Fibroblast of gingiva (primary cell): ENCODE measurements around the gene NDUFB2.
"Not testable (repeated sequence)": the region's sequence is repeated elsewhere in the genome, so short reads cannot be mapped to it uniquely, and the experiment has no call there.

Experiments
- DNase-seq: peaks from one replicate; pipeline ENCODE4 v3.0.0-alpha.2; 2011; ENCODE audit warnings: low read depth

Gene NDUFB2

GRCh38 chr7:140689199-140690152 lies 7.0 kb upstream of the NDUFB2 start:
- no peak for DNase-seq

DNA sequence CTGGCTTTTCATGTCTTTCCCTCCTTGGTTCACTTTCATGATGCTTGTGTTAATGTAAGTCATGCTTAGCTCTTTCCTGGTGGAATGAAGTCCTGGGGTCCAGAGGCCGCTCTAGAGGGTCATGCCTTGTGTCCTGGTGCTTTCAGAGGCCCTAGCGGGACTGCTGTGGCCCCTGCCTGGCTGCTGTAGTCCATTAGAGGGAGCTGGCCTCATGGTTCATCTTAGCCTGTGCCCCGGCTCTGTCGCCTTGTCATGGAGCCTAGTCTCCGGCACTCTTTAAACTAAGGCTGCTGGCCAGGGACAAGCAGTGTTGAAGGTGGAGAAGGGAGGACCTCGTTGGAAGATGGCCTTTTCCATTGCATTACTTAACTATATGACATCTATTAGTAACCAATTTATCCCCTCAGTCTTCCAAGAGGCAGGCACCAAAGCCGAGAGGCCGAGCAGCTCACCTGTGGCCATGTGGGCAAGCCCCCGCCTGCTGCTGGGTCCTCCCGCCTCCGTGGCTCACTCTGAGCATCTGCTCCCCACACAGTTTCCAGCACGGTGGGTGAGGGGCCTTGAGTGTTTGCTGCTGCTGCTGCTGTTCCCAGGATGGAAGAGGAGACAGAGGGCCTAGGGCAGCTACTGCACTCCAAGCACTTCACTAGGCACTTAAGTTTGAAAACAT lies 5.0 kb upstream of the NDUFB2 start:
- DNase-seq, result no peak

GRCh38 chr7:140693849-140694248 lies 2.7 kb upstream of the NDUFB2 start:
- not testable (repeated sequence) for DNase-seq

GRCh38 chr7:140694592-140694991 lies 1.9 kb upstream of the NDUFB2 start:
- no peak for DNase-seq

DNA sequence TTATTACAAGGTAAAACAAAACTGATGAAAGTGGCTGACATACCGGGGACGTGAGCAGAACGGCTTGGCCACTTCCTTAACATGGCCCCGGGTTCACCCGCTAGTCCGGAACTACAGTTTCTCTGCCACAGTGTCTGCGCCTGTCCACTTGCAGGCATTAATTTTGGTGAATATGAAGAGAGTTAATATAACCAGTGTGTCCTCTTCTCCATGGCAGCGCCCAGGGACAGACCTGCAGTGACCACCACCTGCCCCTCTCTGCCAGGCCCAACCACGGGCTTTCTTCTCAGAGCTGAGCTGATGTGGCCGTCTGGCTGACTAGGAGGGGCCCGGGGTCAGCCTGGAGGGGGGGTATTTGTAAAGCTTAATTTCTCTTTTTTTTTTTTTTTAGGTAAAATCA lies 1.1 kb upstream of the NDUFB2 start:
- DNase-seq, result no peak

DNA sequence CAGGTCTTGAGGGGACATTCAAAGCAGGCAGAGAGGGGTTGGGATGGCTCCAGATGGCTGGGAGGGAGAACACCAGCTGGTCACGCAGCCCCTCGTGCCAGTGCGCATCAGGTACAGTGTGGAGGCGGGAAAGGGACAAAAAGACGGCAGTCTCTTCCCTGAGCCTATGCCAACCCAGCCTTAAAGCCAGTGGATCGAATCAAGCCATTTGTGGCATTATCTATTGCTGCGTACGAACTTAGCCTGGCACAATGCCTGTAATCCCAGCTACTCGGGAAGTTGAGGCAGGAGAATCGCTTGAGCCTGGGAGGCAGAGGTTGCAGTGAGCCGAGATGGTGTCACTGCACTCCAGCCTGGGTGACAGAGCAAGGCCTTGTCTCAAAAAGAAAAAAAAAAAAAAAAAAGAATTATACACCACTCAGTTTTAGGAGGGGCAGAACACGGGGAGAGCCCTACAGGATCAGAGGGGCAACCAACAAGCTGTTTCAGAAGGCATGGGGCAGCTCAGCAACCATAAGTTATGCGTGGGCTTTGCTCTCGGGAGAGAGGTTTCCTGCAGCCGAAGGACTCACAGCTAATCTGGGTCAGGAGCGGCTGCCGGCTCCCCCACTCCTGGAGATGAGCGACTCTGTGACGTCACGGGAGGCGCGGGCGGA lies 356 bp upstream of the NDUFB2 start:
- DNase-seq, result peak; percentile 88

GRCh38 chr7:140697447-140698143 lies 1.1 kb downstream of the NDUFB2 start:
- DNase-seq, result peak; percentile 39

GRCh38 chr7:140698477-140698876 lies 2.0 kb downstream of the NDUFB2 start:
- no peak for DNase-seq

GRCh38 chr7:140702774-140703173 lies 6.3 kb downstream of the NDUFB2 start:
- no peak for DNase-seq

DNA sequence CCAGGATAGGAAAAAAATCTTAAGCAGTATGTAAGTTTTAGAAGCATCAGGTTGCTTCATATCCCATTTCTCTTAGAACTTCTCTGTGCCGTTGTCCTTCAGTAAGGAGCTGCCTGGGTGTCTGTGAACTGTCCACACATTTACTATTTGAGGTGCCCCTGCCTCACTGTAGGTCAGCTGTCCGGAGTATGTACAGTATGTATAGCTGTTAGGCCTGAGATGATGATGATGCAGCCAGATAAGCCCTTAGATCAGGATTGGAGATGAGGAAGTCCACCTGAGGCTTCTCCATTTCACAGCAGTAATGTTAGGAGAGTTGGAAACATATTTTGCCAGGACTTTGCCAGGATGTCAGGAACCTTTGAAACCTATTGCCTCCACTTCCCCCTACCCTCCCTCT lies 7.7 kb downstream of the NDUFB2 start:
- no peak for DNase-seq

DNA sequence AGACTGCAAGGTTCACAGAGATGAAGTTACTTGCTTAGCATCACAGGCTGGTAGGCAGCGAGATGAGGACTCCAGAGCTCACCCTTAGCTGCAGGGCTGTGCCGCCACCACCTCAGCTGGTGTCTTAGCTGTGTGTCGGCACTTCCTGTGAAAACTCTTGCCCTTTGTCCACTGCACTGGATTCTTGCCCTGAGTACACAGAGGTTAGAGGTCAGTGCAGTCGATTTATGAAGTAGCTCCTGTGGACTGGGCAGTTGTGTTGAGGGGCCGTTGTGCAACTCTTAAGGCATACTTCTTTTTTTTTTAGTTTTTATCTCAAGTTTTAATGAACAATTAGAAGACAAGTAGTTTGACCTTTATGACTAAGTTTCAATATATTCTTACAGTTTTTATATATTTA lies 10.6 kb downstream of the NDUFB2 start:
- no peak for DNase-seq

- DNase-seq, result not testable (repeated sequence)
Observed at GRCh38 chr7:140708764-140709163, 12.3 kb downstream of the NDUFB2 start.

- not testable (repeated sequence) for DNase-seq
Observed at GRCh38 chr7:140712392-140712791, 15.9 kb downstream of the NDUFB2 start.

DNA sequence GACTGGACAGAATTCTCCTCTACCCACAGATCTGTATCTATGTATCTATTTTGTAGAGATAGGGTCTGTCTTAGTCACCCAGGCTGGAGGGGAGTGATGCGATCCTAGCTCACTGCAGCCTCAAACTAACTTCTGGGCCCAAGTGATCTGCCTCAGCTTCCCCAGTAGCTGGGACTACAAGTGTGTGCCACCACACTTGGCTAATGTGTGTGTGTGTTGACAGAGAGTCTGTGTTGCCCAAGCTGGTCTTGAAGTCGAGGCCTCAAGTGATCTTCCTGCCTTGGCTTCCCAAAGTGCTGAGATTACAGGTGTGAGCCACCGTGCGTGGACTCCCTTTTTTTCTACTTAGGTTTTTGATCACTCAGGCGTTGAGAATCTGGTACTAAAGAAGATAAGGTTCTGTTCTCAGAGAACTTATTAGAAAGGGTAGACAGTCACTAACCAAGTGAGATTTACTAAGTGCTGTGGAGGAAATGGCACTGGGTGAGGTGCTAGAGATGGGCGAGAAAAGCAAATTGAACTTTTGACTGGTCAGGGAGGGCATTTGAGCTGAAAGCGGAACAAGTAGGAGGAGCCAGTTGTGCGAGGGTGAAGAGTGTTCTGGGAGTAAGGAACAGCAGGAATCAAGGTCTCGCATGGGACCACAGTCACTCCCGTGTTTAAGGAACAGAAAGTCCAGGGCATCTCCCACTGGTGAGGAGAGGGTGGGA lies 18.0 kb downstream of the NDUFB2 start:
- DNase-seq, result no peak

DNA sequence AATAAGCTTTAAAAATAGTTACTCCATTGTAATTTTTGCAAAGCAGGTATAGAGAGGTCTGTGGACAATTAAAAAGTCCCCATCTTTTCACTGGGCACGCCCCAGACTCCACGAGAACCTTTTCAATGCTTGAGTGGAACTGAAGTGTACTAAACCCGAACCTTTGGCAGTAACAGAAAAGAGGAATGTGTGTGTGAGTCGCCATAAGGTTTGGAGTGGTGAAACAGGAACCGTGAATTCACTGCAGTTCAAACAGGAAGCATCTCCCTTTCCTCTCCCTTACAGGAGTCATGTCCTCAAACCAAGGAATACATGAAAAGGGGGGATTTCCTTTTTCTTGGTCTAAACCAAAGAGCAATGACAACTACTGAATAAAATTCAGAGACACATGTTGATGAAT lies 23.2 kb downstream of the NDUFB2 start:
- no peak for DNase-seq

DNA sequence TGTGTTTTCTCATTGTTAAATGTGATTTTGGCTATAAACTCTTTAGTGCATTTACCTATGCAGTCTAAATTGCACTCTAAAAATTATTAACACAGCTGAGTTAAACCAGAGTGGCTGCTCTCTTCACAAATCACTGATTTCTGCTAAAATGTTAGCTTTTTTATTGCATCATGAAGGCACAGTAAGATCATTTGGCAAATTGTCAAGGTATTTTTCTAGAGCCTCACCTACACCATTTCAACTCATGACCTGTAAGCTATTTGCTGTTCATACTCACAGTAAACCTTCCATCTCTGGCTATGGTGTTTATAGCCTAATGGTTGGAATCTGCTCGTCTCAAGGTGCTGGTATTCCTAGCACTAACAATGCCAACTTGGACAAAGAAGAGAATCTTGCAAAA lies 25.7 kb downstream of the NDUFB2 start:
- DNase-seq, result no peak

GRCh38 chr7:140723006-140723405 lies 26.5 kb downstream of the NDUFB2 start:
- DNase-seq, result no peak

DNA sequence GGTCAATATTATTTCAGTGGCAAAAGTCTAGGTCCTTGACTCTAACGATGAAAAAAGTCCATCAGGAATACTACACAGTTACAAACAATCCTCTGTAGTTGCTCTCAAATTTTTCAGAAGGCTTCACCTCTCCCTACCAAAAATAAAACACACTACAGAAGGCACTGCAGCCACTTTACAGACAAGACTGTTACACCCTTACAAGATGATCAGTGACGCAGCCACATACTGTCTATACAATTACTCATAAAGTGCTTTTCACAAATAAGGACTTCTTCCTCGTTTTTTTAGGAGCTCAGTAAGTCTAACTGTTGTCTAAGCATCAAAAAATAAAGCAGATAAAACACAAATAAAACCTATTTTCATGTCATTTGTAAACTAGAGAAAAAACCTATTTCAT lies 27.1 kb downstream of the NDUFB2 start:
- no peak for DNase-seq

DNA sequence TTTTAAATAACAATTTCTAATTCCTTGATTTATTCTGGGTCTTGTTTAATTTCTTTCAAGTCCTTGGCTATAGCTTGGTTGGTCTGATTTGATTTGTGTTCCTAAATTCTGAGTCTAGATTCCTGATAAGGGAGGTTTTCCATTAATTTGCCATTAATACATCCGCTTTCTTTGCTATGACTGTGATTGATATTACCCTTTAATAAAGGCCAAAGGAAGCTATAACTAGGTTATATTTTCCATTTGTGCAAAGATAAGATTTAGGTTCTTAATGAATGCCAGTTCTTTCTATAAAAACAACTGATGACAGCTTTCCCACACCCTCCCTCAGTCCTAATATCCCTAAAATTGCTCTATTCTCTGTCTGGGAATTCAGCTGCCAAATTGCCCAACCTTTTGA lies 28.2 kb downstream of the NDUFB2 start:
- DNase-seq, result no peak

- peak; percentile 40 for DNase-seq
Observed at GRCh38 chr7:140726281-140726680, 29.8 kb downstream of the NDUFB2 start.

DNA sequence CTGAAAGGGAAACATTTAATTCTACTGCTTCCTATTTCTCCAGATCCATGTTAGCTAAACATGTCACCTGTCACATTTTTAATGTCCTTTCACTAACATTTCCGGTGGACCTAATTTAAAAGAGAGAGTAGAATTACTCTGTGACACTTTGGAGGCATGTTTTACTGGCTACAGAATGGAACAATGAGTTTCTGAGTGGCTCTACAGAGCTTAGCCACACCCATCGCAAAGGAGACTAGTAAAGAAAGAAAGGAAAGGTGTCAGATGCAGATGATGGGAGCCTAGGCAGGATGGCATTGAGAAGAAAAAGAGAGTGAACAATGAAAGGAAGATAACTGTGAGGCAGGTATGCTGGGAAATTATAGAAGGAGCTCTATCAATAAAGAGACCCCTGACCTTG lies 35.9 kb downstream of the NDUFB2 start:
- DNase-seq, result no peak

DNA sequence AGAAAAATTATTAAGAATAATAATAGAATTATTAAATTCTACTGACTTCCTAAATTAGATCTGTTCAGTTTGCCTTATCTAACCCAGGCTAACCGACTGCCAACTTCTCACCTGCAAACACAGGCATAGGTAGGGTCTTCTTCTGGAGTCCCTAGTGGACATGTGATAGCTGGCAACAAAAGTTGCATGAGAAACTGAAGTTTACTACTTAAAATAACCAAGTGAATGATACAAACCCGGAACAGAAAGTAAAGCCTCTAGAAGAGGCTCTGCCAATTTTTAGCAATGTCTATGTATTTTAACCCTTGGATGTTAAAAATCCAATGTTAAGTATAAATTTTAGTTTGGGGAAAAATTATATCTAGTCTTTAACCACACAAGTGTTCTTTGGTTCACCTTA lies 37.6 kb downstream of the NDUFB2 start:
- no peak for DNase-seq
